ENCODE measurements around the gene CDYL2.

GRCh38 chr16:80806289-80806688, 1.9 kb upstream of the CDYL2 start:
- no peak for TF ChIP-seq POLR2AphosphoS5 (IDR thresholded peaks at IDR 0.05; ENCODE audit: low read depth, low read length)
- TF ChIP-seq REST (IDR thresholded peaks at IDR 0.05; ENCODE audit: insufficient read depth in 1 of 2, low read depth in 2 of 2, low read length in 2 of 2) = no peak
- no peak for TF ChIP-seq TAF1 (IDR thresholded peaks at IDR 0.05; ENCODE audit: borderline replicate concordance, insufficient read depth, low read length)
- TF ChIP-seq SIN3A (IDR thresholded peaks at IDR 0.05; ENCODE audit: borderline replicate concordance, insufficient read depth, low read length) = no peak
